SK-N-SH (cell line): ENCODE data around the gene RAPGEF1.

Experiments used
- CHD2 ChIP-seq: fragments of 150-350 bp; IDR thresholded peaks from 2 replicates; pipeline ENCODE4 v1.6.1; 2018; ENCODE audit warnings: low read length; ENCODE audit not compliant: partially characterized antibody
- POLR2AphosphoS5 ChIP-seq: IDR thresholded peaks from 2 replicates; pipeline ENCODE4 v1.6.1; 2012; ENCODE audit warnings: low read depth, low read length
- RFX5 ChIP-seq: IDR thresholded peaks from 2 replicates; pipeline ENCODE4 v1.6.1; 2012; ENCODE audit warnings: mild to moderate bottlenecking, improper control_type of control experiment, low read length

DNA sequence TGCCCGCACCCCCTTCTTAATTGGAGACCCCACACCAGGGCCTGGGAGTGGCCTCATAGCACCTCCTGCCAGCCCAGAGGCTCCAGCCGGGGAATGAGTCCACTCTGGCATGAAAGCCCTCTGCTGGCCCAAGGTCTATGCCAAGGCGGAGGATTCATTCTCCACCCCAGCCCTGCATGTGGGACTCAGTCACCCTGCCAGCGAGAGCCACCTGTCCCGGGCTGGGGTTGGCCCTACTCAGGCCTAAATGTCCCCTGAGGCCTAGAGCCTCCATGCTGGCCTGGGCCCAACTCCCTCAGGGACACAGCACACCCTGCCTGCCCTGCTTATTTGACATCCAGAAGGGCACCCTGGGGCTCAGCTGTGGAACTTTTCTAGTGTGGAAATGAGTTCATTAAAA is 1.0 kb upstream of the RAPGEF1 start:
- TF ChIP-seq POLR2AphosphoS5 (no peak), CHD2 (no peak), RFX5 (no peak)
